Measurements from ENCODE around the gene LRRC25. TPM values are rescaled to one million over a fixed set of nuclear protein-coding genes. Genes with fewer than 3 reads are reported as not detected.

The LRRC25 gene
- total and polyA plus RNA-seq, 7 donors = 2.2 to 13.3 (median 8.4) TPM

GRCh38 chr19:18429717-18430416 is 32.4 kb upstream of the LRRC25 start:
- Histone ChIP-seq H3K36me3 (no peaks in the 10 kb centered on the region), H3K4me3 (peak overlapping the region in 3 of 4 donors; percentile 47 to 56 (median 51)), H3K9me3 (no peaks in the 10 kb centered on the region), H3K4me1 (peaks cover 4 to 65% (median 54%) of the 10 kb centered on the region in 4 donors), H3K27ac (peak overlapping the region; percentile 66 to 84 (median 76)), H3K27me3 (peaks cover 0 to 27% (median 0%) of the 10 kb centered on the region in 3 donors)
- intact Hi-C loops (cut with DNase I) = no loop called here
- peak; percentile 70 for DNase-seq
- TF ChIP-seq POLR2A (IDR thresholded peaks at IDR 0.05) (no peak), CTCF (IDR thresholded peaks at IDR 0.05) (no peak), POLR2AphosphoS5 (IDR thresholded peaks at IDR 0.05) (no peak), EP300 (IDR thresholded peaks at IDR 0.05) (no peak)
- 41 to 70% methylated on average over 13 of the region's 13 CpGs for WGBS, 2 donors

DNA sequence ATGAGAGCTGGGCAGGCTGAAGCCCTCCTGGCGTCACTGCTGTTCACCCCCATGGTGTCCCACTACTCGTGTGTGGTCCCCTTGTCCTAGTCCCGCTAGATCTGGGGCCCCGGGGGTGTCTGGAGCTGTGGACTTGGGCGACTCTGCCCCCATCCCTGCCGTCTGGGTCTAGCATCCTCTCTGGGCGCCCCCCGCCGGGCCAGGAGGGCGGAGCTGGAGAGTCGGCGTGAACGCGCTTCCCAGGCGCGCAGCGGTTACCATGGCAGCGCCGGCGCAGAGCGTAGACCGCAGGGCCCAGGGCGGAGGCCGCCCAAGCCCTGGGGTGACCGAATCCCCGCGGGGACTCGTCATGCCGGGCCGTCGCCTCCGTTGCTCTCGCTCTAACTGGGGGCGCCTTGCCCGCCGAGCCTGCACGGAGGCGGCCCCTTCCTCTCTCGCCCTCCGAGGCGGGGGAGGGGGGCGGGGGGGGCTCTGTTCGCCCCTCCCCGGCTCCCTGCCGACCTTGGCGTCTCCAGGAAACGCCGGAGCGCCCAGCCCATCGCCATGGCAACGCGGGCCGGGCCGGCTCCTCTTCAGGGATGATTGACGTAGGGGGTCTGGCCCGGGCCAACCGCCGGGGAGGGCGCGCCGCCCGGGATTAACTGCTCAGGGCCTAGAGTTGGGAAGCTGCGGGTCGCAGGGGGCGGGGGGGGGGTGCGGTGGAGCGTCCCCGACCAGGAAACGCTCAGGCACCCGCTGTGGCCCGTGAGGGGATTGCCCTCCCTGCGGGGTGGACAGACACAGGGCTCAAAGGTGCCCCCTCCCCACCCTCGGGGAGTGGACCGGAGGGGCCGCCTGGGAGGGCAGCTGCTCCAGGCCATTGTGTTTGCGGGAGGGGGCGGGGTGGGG is 31.6 kb upstream of the LRRC25 start:
- peak overlapping the region; percentile 30 to 56 (median 49) for H3K4me3 ChIP-seq
- H3K9me3 ChIP-seq = no peaks in the 10 kb centered on the region
- peak overlapping the region; percentile 66 to 84 (median 76) for H3K27ac ChIP-seq
- intact Hi-C loops (cut with DNase I) = no loop called here
- no peaks in the 10 kb centered on the region for H3K36me3 ChIP-seq
- peaks cover 4 to 70% (median 53%) of the 10 kb centered on the region in 4 donors for H3K4me1 ChIP-seq
- H3K27me3 ChIP-seq = peaks cover 0 to 19% (median 0%) of the 10 kb centered on the region in 3 donors
- DNase-seq = peak; percentile 87
- no peak for TF ChIP-seq CTCF (IDR thresholded peaks at IDR 0.05)
- TF ChIP-seq POLR2A (IDR thresholded peaks at IDR 0.05) = no peak
- TF ChIP-seq EP300 (IDR thresholded peaks at IDR 0.05) = no peak
- peak in 1 of 4 donors; percentile 28 for TF ChIP-seq POLR2AphosphoS5 (IDR thresholded peaks at IDR 0.05)
- 4 to 13% methylated on average over 77 of the region's 77 CpGs for WGBS, 2 donors

DNA sequence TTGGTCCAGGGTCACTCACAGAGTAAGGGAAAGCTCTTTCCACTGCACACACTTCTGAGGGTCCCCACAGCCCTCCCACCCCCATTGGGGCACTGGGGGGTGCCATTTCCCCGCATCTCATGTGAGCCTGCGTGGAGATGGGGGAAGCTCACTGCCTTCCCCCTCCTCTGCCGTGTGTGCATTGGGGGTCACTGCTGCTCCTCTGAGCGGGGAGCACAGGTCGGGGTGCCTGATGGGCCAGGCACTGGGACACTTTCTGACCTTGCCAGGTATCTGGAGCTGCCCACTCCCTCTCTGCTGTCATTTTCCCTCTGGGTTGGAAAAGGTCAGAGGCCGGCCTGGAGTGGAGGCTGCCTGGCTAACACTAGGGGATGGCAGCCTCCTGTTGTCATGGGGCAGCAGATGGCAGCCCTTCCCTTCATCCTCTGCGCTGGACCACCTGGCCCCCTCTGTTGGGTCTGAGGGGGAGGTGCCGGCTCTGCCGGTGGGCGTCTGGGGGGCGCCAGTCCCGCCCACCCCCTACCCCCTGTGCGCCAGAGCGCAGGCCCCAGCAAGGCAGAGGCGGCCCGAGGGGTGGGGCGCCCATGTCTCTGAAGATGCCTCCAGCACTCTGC is 30.9 kb upstream of the LRRC25 start:
- H3K36me3 ChIP-seq = no peaks in the 10 kb centered on the region
- TF ChIP-seq CTCF (IDR thresholded peaks at IDR 0.05) = no peak
- TF ChIP-seq POLR2A (IDR thresholded peaks at IDR 0.05) = no peak
- no peak for TF ChIP-seq EP300 (IDR thresholded peaks at IDR 0.05)
- TF ChIP-seq POLR2AphosphoS5 (IDR thresholded peaks at IDR 0.05) = no peak
- peaks cover 4 to 72% (median 52%) of the 10 kb centered on the region in 4 donors for H3K4me1 ChIP-seq
- no peaks in the 10 kb centered on the region for H3K9me3 ChIP-seq
- peak overlapping the region; percentile 66 to 84 (median 76) for H3K27ac ChIP-seq
- 77 to 84% methylated on average over 17 of the region's 17 CpGs for WGBS, 2 donors
- H3K27me3 ChIP-seq = peaks cover 0 to 11% (median 0%) of the 10 kb centered on the region in 3 donors
- peak; percentile 63 for DNase-seq
- intact Hi-C loops (cut with DNase I) = no loop called here
- peak overlapping the region in 3 of 4 donors; percentile 47 to 56 (median 51) for H3K4me3 ChIP-seq

DNA sequence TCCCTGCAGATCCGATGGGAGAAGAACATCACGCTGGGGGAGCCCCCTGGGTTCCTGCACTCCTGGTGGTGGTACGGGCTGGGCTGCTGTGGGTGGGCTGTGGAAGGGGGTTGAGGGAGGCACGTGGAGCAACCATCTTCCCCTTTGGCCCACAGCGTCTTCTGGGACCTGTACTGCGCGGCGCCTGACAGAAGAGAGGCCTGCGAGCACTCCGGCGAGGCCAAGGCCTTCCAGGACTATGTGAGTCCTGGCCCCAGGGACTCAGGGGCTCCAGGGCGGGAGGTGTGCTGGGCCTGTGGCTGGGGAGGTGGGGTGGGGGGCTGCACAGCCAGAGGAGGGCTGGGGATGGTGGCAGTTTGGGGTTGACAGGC is 30.3 kb upstream of the LRRC25 start:
- intact Hi-C loops (cut with DNase I) = no loop called here
- Histone ChIP-seq H3K36me3 (no peaks in the 10 kb centered on the region), H3K27me3 (peaks cover 0 to 6% (median 0%) of the 10 kb centered on the region in 3 donors), H3K4me3 (no peak overlapping the region), H3K4me1 (peaks cover 4 to 68% (median 48%) of the 10 kb centered on the region in 4 donors), H3K27ac (peak overlapping the region in 1 of 4 donors; percentile 10), H3K9me3 (no peaks in the 10 kb centered on the region)
- TF ChIP-seq POLR2A (IDR thresholded peaks at IDR 0.05) = no peak
- TF ChIP-seq EP300 (IDR thresholded peaks at IDR 0.05) = no peak
- TF ChIP-seq CTCF (IDR thresholded peaks at IDR 0.05) = no peak
- TF ChIP-seq POLR2AphosphoS5 (IDR thresholded peaks at IDR 0.05) = no peak
- WGBS, 2 donors = 90 to 92% methylated on average over 12 of the region's 12 CpGs
- no peak for DNase-seq
